ENCODE measurements around the gene INF2. TPM values are rescaled to one million over a fixed set of nuclear protein-coding genes. Genes with fewer than 3 reads are reported as not detected.

INF2 gene
- total RNA-seq, 1 donor from 2014 or later: 14.6 TPM

DNA sequence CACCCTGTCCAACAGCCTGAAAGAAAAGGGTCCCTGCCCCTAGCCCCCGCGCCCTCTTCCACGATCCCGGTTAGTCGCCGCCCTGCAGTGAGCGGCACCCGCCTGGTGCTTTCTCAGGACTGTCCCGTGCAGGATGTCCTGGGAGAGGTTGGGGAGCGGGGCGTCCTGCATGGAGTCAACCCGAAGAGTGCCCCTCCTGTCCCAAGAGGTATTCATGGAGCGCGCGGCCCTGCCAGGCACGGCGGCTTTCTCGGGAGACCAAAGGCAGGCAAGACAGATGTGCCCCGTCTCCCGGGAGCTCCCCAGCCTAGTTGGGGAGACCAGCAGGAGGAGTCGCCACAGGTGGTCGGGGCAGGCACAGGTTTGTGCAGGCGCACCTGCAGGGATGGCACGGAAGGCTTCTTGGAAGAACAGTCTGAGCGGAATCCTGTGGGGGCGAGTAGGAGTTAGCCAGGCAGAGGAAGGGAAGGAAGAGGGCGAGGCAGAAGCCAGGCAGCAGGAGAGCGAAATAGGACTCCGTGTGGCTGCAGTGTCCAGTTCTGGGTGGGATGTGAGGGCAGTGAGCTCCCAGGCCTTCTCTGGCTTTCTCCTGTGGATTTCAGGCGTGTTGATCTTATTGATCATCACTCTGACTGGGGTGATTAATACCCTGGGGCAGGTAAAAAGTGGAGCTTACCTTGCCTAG lies 64.3 kb downstream of the INF2 start:
- H3K4me3 ChIP-seq (ENCODE audit: low read length in 3 of 3): peak overlapping the region; percentile 86 to 96 (median 90)

DNA sequence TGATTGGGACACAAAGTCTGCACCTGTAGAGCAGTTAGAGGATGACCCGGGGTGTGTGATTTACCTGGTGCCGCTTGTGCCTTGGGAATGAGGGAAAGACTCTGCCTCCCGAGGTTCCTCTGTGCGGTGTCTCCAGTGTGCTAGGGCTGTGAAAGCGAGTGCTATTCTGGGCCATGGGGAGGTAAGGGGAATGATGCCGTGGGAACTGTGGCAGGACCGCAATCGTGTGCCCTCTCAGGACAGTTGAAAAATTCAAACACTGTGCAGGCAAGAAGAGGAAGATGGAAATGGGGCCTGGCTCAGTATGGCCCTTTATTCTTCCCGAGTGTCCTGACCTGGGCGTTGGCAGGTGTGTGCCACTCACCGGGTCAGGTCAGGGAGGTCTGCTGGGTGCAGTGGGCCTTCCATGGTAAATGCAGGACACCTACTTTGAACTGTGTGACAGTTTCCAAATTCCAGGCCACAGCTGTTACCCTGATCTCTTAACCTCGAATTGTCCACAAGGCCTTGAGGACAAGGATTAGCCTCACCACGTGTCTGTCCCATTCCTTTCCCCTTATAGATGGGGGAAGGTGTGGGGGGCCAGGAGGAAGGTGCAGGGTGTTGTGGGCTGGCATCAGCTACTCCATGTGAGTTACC lies 64.9 kb downstream of the INF2 start:
- H3K27me3 ChIP-seq (ENCODE audit: control insufficient read depth in 3 of 3, insufficient read depth in 3 of 3, low read length in 3 of 3): no peaks in the 10 kb centered on the region
- peak overlapping the region; percentile 95 to 99 (median 96) for H3K9ac ChIP-seq (ENCODE audit: low read depth in 1 of 3, low read length in 3 of 3)
- H3K4me3 ChIP-seq (ENCODE audit: low read length in 3 of 3): peak overlapping the region; percentile 86 to 96 (median 90)
- peaks cover 39 to 43% (median 41%) of the 10 kb centered on the region in 3 donors for H3K36me3 ChIP-seq (ENCODE audit: control insufficient read depth in 3 of 3, insufficient read depth in 3 of 3, low read length in 3 of 3)
- H3K9me3 ChIP-seq (ENCODE audit: control insufficient read depth in 3 of 3, low read length in 3 of 3): no peaks in the 10 kb centered on the region
- H3K4me1 ChIP-seq (ENCODE audit: control insufficient read depth in 3 of 3, insufficient read depth in 3 of 3, low read length in 3 of 3): peaks cover 44 to 64% (median 60%) of the 10 kb centered on the region in 3 donors
- peak overlapping the region; percentile 97 for H3K27ac ChIP-seq (ENCODE audit: low read depth, low read length)

More for the DNA sequence above, 64.3 kb downstream of the INF2 start:
- H3K9me3 ChIP-seq (ENCODE audit: control insufficient read depth in 3 of 3, low read length in 3 of 3): no peaks in the 10 kb centered on the region
- H3K27ac ChIP-seq (ENCODE audit: low read depth, low read length): peak overlapping the region; percentile 97
- H3K4me1 ChIP-seq (ENCODE audit: control insufficient read depth in 3 of 3, insufficient read depth in 3 of 3, low read length in 3 of 3): peaks cover 49 to 67% (median 64%) of the 10 kb centered on the region in 3 donors
- peaks cover 33 to 36% (median 36%) of the 10 kb centered on the region in 3 donors for H3K36me3 ChIP-seq (ENCODE audit: control insufficient read depth in 3 of 3, insufficient read depth in 3 of 3, low read length in 3 of 3)
- no peaks in the 10 kb centered on the region for H3K27me3 ChIP-seq (ENCODE audit: control insufficient read depth in 3 of 3, insufficient read depth in 3 of 3, low read length in 3 of 3)
- peak overlapping the region; percentile 95 to 99 (median 96) for H3K9ac ChIP-seq (ENCODE audit: low read depth in 1 of 3, low read length in 3 of 3)

GRCh38 chr14:104755621-104756020 lies 66.2 kb downstream of the INF2 start:
- Histone ChIP-seq H3K9me3 (ENCODE audit: control insufficient read depth in 3 of 3, low read length in 3 of 3) (no peaks in the 10 kb centered on the region), H3K9ac (ENCODE audit: low read depth in 1 of 3, low read length in 3 of 3) (peak overlapping the region in 1 of 3 donors; percentile 99), H3K4me3 (ENCODE audit: low read length in 3 of 3) (peak overlapping the region in 1 of 3 donors; percentile 66), H3K36me3 (ENCODE audit: control insufficient read depth in 3 of 3, insufficient read depth in 3 of 3, low read length in 3 of 3) (peaks cover 49 to 51% (median 50%) of the 10 kb centered on the region in 3 donors), H3K27me3 (ENCODE audit: control insufficient read depth in 3 of 3, insufficient read depth in 3 of 3, low read length in 3 of 3) (no peaks in the 10 kb centered on the region), H3K4me1 (ENCODE audit: control insufficient read depth in 3 of 3, insufficient read depth in 3 of 3, low read length in 3 of 3) (peaks cover 31 to 62% (median 55%) of the 10 kb centered on the region in 3 donors), H3K27ac (ENCODE audit: low read depth, low read length) (no peak overlapping the region)

DNA sequence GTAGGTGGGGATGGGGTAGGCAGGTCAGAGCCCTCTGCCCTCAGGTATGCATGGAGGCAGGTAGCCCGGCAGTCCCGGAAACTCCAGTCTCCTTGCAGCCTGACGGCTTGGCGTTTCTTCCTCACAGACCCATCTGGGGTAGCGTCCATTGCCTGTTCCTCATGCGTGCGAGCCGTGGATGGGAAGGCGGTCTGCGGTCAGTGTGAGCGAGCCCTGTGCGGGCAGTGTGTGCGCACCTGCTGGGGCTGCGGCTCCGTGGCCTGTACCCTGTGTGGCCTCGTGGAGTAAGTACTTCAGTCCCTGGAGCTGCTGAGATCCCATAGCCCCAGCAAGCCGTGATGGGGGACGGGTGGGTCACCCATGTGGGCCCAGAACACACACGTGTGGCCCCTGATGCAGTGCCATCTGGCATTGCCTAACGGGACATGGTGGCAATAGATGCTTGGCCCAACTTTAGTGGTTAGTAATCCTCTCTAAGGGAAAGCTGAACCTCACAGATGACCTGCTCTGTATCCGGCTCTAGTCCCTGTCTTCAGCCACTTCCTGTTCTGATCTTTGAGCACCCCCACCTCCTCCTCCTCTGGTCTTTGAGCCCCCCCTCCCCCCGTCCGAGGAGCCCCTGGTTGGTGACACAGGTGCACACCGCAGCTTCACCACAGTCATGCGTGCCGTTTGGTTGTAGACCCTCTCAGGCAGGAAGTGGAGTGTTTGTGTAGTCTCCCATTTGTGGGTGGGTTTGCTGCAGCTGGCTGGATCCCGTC lies 67.2 kb downstream of the INF2 start:
- peaks cover 33 to 72% (median 65%) of the 10 kb centered on the region in 3 donors for H3K4me1 ChIP-seq (ENCODE audit: control insufficient read depth in 3 of 3, insufficient read depth in 3 of 3, low read length in 3 of 3)
- peaks cover 56 to 57% (median 57%) of the 10 kb centered on the region in 3 donors for H3K36me3 ChIP-seq (ENCODE audit: control insufficient read depth in 3 of 3, insufficient read depth in 3 of 3, low read length in 3 of 3)
- peak overlapping the region in 1 of 3 donors; percentile 99 for H3K9ac ChIP-seq (ENCODE audit: low read depth in 1 of 3, low read length in 3 of 3)
- no peaks in the 10 kb centered on the region for H3K9me3 ChIP-seq (ENCODE audit: control insufficient read depth in 3 of 3, low read length in 3 of 3)
- H3K27ac ChIP-seq (ENCODE audit: low read depth, low read length): no peak overlapping the region
- H3K4me3 ChIP-seq (ENCODE audit: low read length in 3 of 3): no peak overlapping the region
- H3K27me3 ChIP-seq (ENCODE audit: control insufficient read depth in 3 of 3, insufficient read depth in 3 of 3, low read length in 3 of 3): no peaks in the 10 kb centered on the region

DNA sequence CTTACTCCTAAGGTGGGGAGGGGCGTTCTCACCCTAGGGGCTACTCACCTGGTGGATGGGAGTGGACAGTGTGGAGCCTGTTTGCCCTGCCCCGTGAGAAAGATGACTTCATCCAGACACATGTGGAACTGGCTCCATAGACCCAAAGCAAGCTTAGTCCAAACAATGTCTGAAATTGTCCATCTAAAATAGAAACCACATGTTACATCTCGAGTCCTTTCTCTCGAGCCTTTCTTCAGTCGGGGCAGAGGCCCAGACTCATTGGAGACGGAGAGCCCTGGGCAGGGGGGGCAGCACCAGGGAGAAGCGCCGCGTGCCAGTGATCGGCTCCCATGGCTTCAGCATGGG lies 67.8 kb downstream of the INF2 start:
- H3K4me1 ChIP-seq (ENCODE audit: control insufficient read depth in 3 of 3, insufficient read depth in 3 of 3, low read length in 3 of 3): peaks cover 31 to 74% (median 66%) of the 10 kb centered on the region in 3 donors
- peak overlapping the region in 1 of 3 donors; percentile 57 for H3K9ac ChIP-seq (ENCODE audit: low read depth in 1 of 3, low read length in 3 of 3)
- H3K27me3 ChIP-seq (ENCODE audit: control insufficient read depth in 3 of 3, insufficient read depth in 3 of 3, low read length in 3 of 3): no peaks in the 10 kb centered on the region
- H3K9me3 ChIP-seq (ENCODE audit: control insufficient read depth in 3 of 3, low read length in 3 of 3): no peaks in the 10 kb centered on the region
- H3K4me3 ChIP-seq (ENCODE audit: low read length in 3 of 3): no peak overlapping the region
- no peak overlapping the region for H3K27ac ChIP-seq (ENCODE audit: low read depth, low read length)
- H3K36me3 ChIP-seq (ENCODE audit: control insufficient read depth in 3 of 3, insufficient read depth in 3 of 3, low read length in 3 of 3): peaks cover 56 to 60% (median 57%) of the 10 kb centered on the region in 3 donors

DNA sequence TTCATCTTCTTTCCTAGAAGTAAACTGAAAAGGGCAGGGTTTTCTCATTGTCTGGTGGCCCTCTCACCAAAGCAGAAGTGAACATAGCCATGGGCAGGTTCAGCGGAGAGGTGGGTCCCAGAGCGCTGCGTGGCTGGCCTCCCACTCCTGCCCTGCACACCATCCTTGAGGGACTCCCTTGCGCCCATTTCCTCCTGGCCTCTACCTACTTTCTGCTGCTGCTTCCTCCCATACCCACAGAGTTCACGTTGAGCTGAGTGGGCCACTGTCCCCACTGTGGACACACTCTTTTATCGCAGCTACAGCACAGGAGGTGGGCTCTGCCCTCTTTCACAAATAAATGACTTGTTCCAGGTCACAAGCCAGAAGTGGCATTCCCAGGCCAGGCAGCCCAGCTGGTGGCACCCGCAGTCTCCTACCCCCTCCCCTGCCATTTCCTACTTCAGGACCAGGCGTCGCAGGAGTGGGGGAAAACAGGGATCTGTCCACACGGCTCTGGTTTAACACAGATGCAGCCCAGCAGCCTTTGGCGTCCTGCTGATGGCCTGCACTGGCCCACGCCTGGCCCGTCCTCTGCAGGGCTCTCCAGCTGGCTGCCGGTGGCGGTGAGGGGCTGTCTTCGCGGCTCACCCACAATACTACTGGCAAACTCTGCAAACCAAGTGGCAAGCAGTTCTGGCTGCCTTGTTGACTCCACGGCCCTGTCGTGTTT lies 68.4 kb downstream of the INF2 start:
- Histone ChIP-seq H3K9me3 (ENCODE audit: control insufficient read depth in 3 of 3, low read length in 3 of 3) (no peaks in the 10 kb centered on the region), H3K4me3 (ENCODE audit: low read length in 3 of 3) (no peak overlapping the region), H3K27ac (ENCODE audit: low read depth, low read length) (no peak overlapping the region), H3K27me3 (ENCODE audit: control insufficient read depth in 3 of 3, insufficient read depth in 3 of 3, low read length in 3 of 3) (no peaks in the 10 kb centered on the region), H3K9ac (ENCODE audit: low read depth in 1 of 3, low read length in 3 of 3) (peak overlapping the region in 1 of 3 donors; percentile 57), H3K36me3 (ENCODE audit: control insufficient read depth in 3 of 3, insufficient read depth in 3 of 3, low read length in 3 of 3) (peaks cover 56 to 60% (median 57%) of the 10 kb centered on the region in 3 donors), H3K4me1 (ENCODE audit: control insufficient read depth in 3 of 3, insufficient read depth in 3 of 3, low read length in 3 of 3) (peaks cover 30 to 73% (median 65%) of the 10 kb centered on the region in 3 donors)

DNA sequence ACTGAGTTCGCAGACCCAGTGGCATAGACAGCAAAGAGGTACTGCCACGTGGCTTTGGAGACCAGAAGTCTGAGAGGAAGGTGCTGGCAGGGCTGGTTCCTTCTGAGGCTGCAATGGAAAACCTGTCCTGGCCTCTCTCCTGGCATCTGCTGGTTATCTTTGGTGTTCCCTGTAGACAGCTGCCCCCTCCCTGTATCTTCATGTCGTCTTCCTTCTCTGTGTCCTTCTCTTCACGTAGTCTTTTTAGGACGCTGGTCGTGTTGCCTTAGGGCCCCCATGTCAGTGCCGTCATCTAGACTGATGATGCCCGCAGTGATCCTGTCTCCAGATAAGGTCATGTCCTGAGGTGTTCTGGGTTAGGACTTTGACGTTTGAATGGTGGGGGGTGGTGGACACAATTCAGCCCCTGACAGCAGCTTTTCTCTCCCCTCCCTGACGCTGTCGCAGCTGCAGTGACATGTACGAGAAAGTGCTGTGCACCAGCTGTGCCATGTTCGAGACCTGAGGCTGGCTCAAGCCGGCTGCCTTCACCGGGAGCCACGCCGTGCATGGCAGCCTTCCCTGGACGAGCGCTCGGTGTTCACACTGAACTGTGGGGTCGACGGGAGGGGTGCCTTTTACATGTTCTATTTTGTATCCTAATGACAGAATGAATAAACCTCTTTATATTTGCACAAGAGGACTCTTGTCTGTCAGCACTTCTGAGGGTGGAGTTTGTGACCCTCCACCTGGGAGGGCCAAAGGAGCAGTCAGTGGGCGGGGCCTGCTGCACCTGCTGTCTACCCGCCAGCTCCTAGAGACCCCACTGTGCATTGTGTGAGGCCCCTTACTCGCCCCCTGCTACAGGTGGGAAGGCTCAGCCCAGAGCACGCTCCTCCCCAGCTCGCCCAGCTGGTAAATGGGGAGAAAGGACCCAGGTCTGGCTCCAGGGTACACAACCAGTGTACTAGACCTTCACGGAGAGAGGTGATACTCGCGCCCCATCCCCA lies 69.9 kb downstream of the INF2 start:
- H3K9ac ChIP-seq (ENCODE audit: low read depth in 1 of 3, low read length in 3 of 3): peak overlapping the region in 1 of 3 donors; percentile 40
- no peak overlapping the region for H3K4me3 ChIP-seq (ENCODE audit: low read length in 3 of 3)
- H3K9me3 ChIP-seq (ENCODE audit: control insufficient read depth in 3 of 3, low read length in 3 of 3): no peaks in the 10 kb centered on the region
- H3K27ac ChIP-seq (ENCODE audit: low read depth, low read length): no peak overlapping the region
- H3K4me1 ChIP-seq (ENCODE audit: control insufficient read depth in 3 of 3, insufficient read depth in 3 of 3, low read length in 3 of 3): peaks cover 22 to 66% (median 52%) of the 10 kb centered on the region in 3 donors
- peaks cover 54 to 60% (median 56%) of the 10 kb centered on the region in 3 donors for H3K36me3 ChIP-seq (ENCODE audit: control insufficient read depth in 3 of 3, insufficient read depth in 3 of 3, low read length in 3 of 3)
- H3K27me3 ChIP-seq (ENCODE audit: control insufficient read depth in 3 of 3, insufficient read depth in 3 of 3, low read length in 3 of 3): no peaks in the 10 kb centered on the region

DNA sequence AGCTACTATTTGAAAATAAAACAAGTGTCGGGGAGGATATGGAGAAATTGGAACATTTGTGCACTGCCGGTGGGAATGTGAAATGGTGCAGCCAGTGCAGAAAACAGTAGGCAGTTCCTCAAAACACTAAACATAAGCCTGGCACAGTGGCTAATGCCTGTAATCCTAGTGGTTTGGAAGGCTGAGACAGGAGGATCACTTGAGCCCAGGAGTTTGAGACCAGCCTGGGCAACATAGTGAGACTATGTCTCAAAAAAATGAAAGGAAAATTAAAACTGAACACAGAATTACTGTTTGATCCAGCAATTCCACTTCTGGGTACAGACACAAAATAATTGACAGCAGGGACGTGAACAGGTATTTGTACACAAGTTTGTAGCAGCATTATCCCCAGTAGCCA lies 76.1 kb downstream of the INF2 start:
- Histone ChIP-seq H3K9me3 (ENCODE audit: control insufficient read depth in 3 of 3, low read length in 3 of 3) (peaks cover 0 to 3% (median 3%) of the 10 kb centered on the region in 3 donors), H3K27ac (ENCODE audit: low read depth, low read length) (no peak overlapping the region), H3K27me3 (ENCODE audit: control insufficient read depth in 3 of 3, insufficient read depth in 3 of 3, low read length in 3 of 3) (no peaks in the 10 kb centered on the region), H3K4me1 (ENCODE audit: control insufficient read depth in 3 of 3, insufficient read depth in 3 of 3, low read length in 3 of 3) (peaks cover 5 to 26% (median 23%) of the 10 kb centered on the region in 3 donors), H3K36me3 (ENCODE audit: control insufficient read depth in 3 of 3, insufficient read depth in 3 of 3, low read length in 3 of 3) (peaks cover 8 to 16% (median 12%) of the 10 kb centered on the region in 3 donors), H3K9ac (ENCODE audit: low read depth in 1 of 3, low read length in 3 of 3) (no peak overlapping the region), H3K4me3 (ENCODE audit: low read length in 3 of 3) (no peak overlapping the region)
